Neural cell (in vitro differentiated cells): ENCODE data around the gene ASCC2. TPM values are rescaled to one million over a fixed set of nuclear protein-coding genes. Genes with fewer than 3 reads are reported as not detected.

Source experiments
- H2AFZ ChIP-seq: fragments of 200-600, 300-800 bp; sonication (generic), shearing (Covaris generic); 2 replicates; pipeline ENCODE4 v1.6.0; 2014; ENCODE audit warnings: low read depth, mild to moderate bottlenecking, antibody characterized with exemption, low read length, moderate library complexity
- H3F3A ChIP-seq: fragments of 200-600 bp; shearing (Covaris generic); 2 replicates; pipeline ENCODE4 v1.6.1; 2016; ENCODE audit warnings: mild to moderate bottlenecking, moderate library complexity, mixed read lengths, antibody characterized with exemption, low read length; ENCODE audit not compliant: insufficient read depth, poor library complexity, severe bottlenecking
- H3K27ac ChIP-seq: fragments of 200-600, 300-800 bp; sonication (generic), shearing (Covaris generic); 2 replicates; pipeline ENCODE4 v1.5.1; 2014; ENCODE audit warnings: mild to moderate bottlenecking, low read length, moderate library complexity
- H3K27me3 ChIP-seq: fragments of 300-800, 200-600 bp; sonication (generic), shearing (Covaris generic); 2 replicates; pipeline ENCODE4 v1.6.0; 2014; ENCODE audit warnings: mild to moderate bottlenecking, low read depth, low read length, moderate library complexity; ENCODE audit not compliant: insufficient read depth
- H3K36me3 ChIP-seq: fragments of 300-800, 200-600 bp; sonication (generic), shearing (Covaris generic); 2 replicates; pipeline ENCODE4 v1.5.1; 2014; ENCODE audit warnings: mild to moderate bottlenecking, antibody characterized with exemption, low read length, moderate library complexity; ENCODE audit not compliant: insufficient read depth
- H3K4me2 ChIP-seq: fragments of 300-800, 200-600 bp; sonication (generic), shearing (Covaris generic); 2 replicates; pipeline ENCODE4 v1.6.0; 2014; ENCODE audit warnings: mild to moderate bottlenecking, low read length
- H3K4me3 ChIP-seq: fragments of 300-800, 200-600 bp; sonication (generic), shearing (Covaris generic); 2 replicates; pipeline ENCODE4 v1.5.1; 2014; ENCODE audit warnings: mild to moderate bottlenecking, low read length, moderate library complexity
- H3K79me2 ChIP-seq: fragments of 200-600 bp; shearing (Covaris generic); replicated peaks from 2 replicates; pipeline ENCODE4 v1.6.0; 2014; ENCODE audit warnings: mild to moderate bottlenecking, low read length, moderate library complexity; ENCODE audit not compliant: insufficient read depth
- H3K9ac ChIP-seq: fragments of 300-800, 200-600 bp; sonication (generic), shearing (Covaris generic); 2 replicates; pipeline ENCODE4 v1.6.1; 2016; ENCODE audit warnings: mild to moderate bottlenecking, low read length, mixed read lengths
- H3K9me2 ChIP-seq: fragments of 200-600 bp; shearing (Covaris generic); 2 replicates; pipeline ENCODE4 v1.6.1; 2016; ENCODE audit warnings: mild to moderate bottlenecking, low read length, mixed read lengths; ENCODE audit not compliant: insufficient read depth
- H3K9me3 ChIP-seq: fragments of 200-600, 300-800 bp; sonication (generic), shearing (Covaris generic); 2 replicates; pipeline ENCODE4 v1.6.1; 2016; ENCODE audit warnings: mild to moderate bottlenecking, mixed run types, low read length, moderate library complexity, mixed read lengths
- H4K20me1 ChIP-seq: fragments of 200-600 bp; shearing (Covaris generic); 2 replicates; pipeline ENCODE4 v1.6.1; 2016; ENCODE audit warnings: mild to moderate bottlenecking, mixed run types; ENCODE audit not compliant: insufficient read depth
- CTCF ChIP-seq: fragments of 450-650 bp; IDR thresholded peaks from 2 replicates; pipeline ENCODE4 v1.5.1; 2014; ENCODE audit warnings: antibody characterized with exemption, mild to moderate bottlenecking, moderate library complexity; ENCODE audit not compliant: poor library complexity, severe bottlenecking
- EP300 ChIP-seq: fragments of 450-650 bp; conservative IDR thresholded peaks from 2 replicates; pipeline ENCODE4 v1.6.1; 2014; ENCODE audit warnings: antibody characterized with exemption, mild to moderate bottlenecking, moderate library complexity; ENCODE audit not compliant: poor library complexity, severe bottlenecking
- EZH2 ChIP-seq: fragments of 200-600, 300-800 bp; shearing (Covaris generic), sonication (generic); IDR thresholded peaks from 2 replicates; pipeline ENCODE4 v1.6.1; 2014; ENCODE audit warnings: antibody characterized with exemption, low read length, borderline replicate concordance, mild to moderate bottlenecking; ENCODE audit not compliant: insufficient read depth, poor library complexity, severe bottlenecking
- MXI1 ChIP-seq: fragments of 450-650 bp; conservative IDR thresholded peaks from 2 replicates; pipeline ENCODE4 v1.6.1; 2014; ENCODE audit warnings: antibody characterized with exemption, mild to moderate bottlenecking; ENCODE audit not compliant: poor library complexity, severe bottlenecking
- POLR2AphosphoS5 ChIP-seq: IDR thresholded peaks from 2 replicates; pipeline ENCODE4 v1.6.1; 2012
- RAD21 ChIP-seq: fragments of 450-650 bp; conservative IDR thresholded peaks from 2 replicates; pipeline ENCODE4 v1.6.1; 2014; ENCODE audit warnings: antibody characterized with exemption, mild to moderate bottlenecking, moderate library complexity
- REST ChIP-seq: IDR thresholded peaks from 2 replicates; pipeline ENCODE4 v1.6.1; 2012; ENCODE audit warnings: borderline replicate concordance
- SMC3 ChIP-seq: fragments of 450-650 bp; conservative IDR thresholded peaks from 2 replicates; pipeline ENCODE4 v1.6.1; 2014; ENCODE audit warnings: antibody characterized with exemption, mild to moderate bottlenecking, moderate library complexity; ENCODE audit not compliant: poor library complexity
- TAF1 ChIP-seq: IDR thresholded peaks from 2 replicates; pipeline ENCODE4 v1.6.1; 2012; ENCODE audit warnings: low read depth
- polyA plus RNA-seq: library from polyadenylated mRNA; depleted of rRNA; stranded (reverse); fragments of >200 nt; gene quantifications from 2 replicates; pipeline ENCODE4 v1.2.3, GENCODE V29; 2014

The ASCC2 gene
- polyA plus RNA-seq, 1 donor from 2014 or later: 26.2 TPM

DNA sequence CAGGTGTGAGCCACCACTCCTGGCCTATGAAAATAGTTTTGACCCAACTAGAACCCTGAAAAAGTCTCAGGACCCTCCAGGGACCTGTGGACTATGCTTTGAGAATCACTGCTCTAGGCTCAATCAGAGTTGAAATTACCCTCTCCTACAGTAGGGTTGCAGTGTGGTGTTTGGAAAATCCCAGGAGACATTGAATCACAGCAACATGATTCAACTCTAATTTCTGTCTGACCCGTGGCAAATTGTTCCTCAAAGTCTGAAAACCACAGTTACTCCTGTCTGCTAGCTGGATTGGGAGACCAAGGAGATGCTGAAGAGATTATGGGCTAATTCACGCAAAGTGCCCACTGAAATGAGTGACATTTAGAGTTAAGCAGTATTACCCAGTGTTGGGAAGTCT lies 39.5 kb upstream of the ASCC2 start:
- H3K27me3 ChIP-seq: no peaks in the 10 kb centered on the region
- no peaks in the 10 kb centered on the region for H3K9me3 ChIP-seq
- H3K4me2 ChIP-seq: no peak overlapping the region
- no peak for TF ChIP-seq CTCF
- TF ChIP-seq TAF1: no peak
- TF ChIP-seq EZH2: no peak
- H3K36me3 ChIP-seq: no peaks in the 10 kb centered on the region
- no peak overlapping the region for H2AFZ ChIP-seq
- no peak overlapping the region for H3K4me3 ChIP-seq
- no peak overlapping the region for H3K9ac ChIP-seq
- no peaks in the 10 kb centered on the region for H4K20me1 ChIP-seq
- H3F3A ChIP-seq: no peaks in the 10 kb centered on the region
- H3K79me2 ChIP-seq: no peaks in the 10 kb centered on the region
- no peaks in the 10 kb centered on the region for H3K9me2 ChIP-seq
- no peak overlapping the region for H3K27ac ChIP-seq

DNA sequence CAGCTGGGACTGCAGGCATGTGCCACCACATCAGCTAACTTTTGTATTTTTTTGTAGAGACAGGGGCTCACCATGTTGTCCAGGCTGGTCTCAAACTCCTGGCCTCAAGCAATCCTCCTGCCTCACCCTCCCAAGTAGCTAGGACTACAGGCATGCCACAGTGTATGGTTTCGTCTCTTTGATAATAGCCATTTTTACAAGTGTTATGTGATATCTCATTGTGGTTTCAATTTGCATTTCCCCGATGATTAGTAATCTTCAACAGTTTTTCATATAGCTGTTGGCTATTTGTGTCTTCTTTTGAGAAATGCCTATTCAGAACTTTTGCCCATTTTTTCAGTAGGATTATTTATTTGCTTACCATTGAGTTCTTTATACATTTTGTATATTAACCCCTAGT lies 35.9 kb upstream of the ASCC2 start:
- no peaks in the 10 kb centered on the region for H3F3A ChIP-seq
- no peak overlapping the region for H2AFZ ChIP-seq
- H3K4me3 ChIP-seq: no peak overlapping the region
- H3K9me3 ChIP-seq: no peaks in the 10 kb centered on the region
- H3K36me3 ChIP-seq: no peaks in the 10 kb centered on the region
- H3K9ac ChIP-seq: no peak overlapping the region
- no peaks in the 10 kb centered on the region for H3K79me2 ChIP-seq
- no peak overlapping the region for H3K4me2 ChIP-seq
- no peaks in the 10 kb centered on the region for H3K27me3 ChIP-seq
- TF ChIP-seq MXI1 (no peak), CTCF (no peak), EZH2 (no peak), POLR2AphosphoS5 (no peak), RAD21 (no peak), TAF1 (no peak), SMC3 (no peak), EP300 (no peak), REST (no peak)
- no peaks in the 10 kb centered on the region for H4K20me1 ChIP-seq
- H3K9me2 ChIP-seq: no peaks in the 10 kb centered on the region
- H3K27ac ChIP-seq: no peak overlapping the region
